Limb (tissue), 2 donors: Measurements from ENCODE around the gene ZNF423.

Experiments used
- DNase-seq, 2 donors: peaks; one replicate each; pipeline ENCODE4 v3.0.0-alpha.2; 2016; ENCODE audit errors: extremely low spot score in 2 of 2

Gene ZNF423

DNA sequence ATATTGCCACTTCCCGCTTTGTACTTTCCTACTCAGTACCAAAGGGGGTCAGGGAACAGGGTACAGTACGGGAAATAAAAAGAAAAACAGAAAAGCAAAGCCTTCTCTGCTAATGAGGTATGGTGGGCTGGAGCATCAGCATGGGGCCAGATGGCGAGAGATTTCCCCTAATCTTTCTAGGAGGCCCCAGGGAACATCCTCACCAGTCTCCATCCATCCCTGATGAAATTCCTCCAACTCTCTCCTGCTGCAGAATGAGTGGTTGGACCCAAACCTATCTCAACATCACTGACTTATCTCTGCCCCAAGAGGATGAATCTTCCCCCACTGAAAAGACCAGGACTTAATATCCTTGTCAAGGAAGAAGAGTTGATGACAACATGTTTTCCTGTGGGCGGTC, 296.7 kb downstream of the ZNF423 start:
- DNase-seq, result no peak

GRCh38 chr16:49558451-49558850, 297.5 kb downstream of the ZNF423 start:
- no peak for DNase-seq

- peak; percentile 72 to 76 for DNase-seq
Measured at GRCh38 chr16:49556606-49557446, 299.1 kb downstream of the ZNF423 start.

- no peak for DNase-seq
Measured at GRCh38 chr16:49556249-49556605, 299.7 kb downstream of the ZNF423 start.

GRCh38 chr16:49554681-49555080, 301.2 kb downstream of the ZNF423 start:
- DNase-seq, result no peak

DNA sequence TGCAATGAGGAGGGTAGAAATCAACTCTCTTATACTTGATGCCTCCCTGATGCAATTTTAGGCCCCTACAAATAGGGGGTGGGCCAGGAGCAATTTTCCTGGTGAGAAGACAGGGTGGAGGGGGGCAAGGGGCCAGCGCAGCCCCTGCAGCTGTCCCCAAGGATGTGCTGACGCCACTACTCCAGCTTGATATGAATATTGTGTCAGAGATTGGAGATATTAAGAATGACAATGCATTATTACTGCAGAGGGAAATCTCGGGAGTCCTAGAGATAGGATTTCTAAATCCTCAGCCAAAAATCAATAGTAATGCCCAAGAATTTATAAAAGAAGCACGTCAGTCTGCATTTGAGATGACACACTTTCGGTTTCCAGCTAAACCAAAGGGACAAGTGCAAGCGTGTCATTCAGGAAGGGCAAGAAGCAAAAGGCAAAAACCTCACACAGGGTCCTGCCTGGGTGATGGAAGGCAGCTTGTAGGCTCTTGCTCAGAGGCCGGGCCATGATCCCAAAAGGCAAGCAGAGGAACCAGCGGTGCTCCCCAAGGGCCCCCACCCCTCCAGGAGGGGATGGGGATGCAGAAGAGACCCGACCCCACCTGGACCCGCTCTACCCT, 303.5 kb downstream of the ZNF423 start:
- no peak for DNase-seq

- DNase-seq, result no peak
Measured at GRCh38 chr16:49550666-49551065, 305.2 kb downstream of the ZNF423 start.

DNA sequence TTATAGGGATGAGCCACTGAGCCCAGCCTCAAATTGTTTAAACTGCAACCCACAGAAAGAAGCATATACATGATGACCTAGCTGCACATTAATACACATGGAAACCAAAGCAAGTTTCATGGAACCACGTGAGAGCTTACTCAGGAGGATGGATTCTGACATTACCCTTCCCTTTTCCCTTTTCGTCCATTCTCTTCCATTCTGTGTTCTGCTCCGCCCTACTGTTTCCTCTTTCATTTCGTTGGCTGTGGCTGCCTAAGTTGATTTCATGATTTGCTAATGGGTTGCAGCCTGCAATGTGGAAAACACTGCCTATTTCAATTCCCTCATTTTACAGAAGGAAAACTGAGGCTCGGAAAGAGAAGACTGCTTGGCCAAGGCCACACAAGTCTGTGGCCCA, 305.8 kb downstream of the ZNF423 start:
- no peak for DNase-seq

DNA sequence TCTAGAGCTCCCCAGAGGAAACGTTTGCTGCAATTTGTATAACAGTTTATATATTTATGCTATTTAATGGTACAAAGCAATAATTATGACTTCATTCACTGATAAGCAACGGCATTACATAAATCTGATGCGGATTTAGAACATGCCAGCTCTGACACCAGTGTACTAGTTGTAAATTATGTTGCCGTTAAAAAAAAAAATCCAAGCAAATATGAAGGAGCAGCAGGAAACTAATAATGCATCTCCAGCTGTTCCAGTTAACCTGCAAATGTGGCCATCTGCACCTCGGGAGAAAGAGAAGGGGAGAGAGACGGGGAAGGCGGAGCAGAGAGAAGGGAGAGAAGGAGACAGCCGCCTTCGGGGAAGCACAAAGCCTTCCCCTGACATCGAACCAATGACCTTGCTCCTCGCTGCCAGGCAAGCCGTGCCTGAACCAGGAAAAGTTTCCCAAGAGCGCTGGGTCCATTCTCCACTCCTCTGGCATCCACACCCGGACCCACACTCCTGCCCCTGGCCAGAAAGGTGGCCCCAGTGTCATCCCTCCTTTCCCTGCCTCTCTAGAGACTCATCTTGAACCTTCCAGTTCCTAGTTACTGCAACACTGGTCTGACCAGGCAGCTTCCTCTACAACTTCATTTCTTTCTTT, 307.5 kb downstream of the ZNF423 start:
- no peak for DNase-seq

DNA sequence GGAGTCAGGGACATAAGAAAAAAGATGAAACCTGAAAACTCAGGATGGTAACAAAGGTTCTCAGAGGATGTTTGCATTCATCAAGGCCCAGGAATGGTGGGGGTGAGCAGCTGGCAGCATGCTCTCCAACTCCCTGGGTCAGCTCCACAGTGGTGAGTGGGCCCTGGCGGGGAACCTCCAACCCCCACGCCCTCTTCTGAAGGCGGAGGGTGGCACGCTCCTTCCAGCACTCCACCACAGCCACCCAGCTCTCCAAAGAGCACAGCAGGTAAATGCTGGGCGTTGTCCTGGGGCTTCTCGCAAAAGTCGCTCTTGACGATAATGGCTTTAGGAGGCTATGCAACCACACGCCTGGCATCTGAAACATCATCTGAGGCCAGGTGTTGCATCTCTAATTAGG, 308.5 kb downstream of the ZNF423 start:
- DNase-seq, result no peak

DNA sequence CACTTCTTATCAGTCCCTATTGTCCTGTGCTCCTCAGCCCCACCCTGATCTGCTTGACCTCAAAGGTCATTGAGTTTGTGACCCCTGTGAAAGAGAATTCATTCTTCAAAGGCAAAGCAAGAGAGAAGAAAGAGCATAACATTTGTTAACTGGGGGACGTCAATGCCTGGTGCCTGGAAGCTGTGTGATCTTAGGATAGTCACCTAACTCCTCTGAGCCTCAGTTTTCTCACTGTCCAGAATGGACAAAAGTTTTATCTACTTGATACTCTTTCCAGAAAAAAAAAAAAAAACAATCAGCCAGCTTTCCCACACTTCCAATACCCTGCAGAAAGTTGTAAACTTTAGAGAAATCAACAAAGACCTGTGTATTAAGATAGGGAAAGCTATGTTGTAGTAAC, 309.2 kb downstream of the ZNF423 start:
- DNase-seq, result no peak

DNA sequence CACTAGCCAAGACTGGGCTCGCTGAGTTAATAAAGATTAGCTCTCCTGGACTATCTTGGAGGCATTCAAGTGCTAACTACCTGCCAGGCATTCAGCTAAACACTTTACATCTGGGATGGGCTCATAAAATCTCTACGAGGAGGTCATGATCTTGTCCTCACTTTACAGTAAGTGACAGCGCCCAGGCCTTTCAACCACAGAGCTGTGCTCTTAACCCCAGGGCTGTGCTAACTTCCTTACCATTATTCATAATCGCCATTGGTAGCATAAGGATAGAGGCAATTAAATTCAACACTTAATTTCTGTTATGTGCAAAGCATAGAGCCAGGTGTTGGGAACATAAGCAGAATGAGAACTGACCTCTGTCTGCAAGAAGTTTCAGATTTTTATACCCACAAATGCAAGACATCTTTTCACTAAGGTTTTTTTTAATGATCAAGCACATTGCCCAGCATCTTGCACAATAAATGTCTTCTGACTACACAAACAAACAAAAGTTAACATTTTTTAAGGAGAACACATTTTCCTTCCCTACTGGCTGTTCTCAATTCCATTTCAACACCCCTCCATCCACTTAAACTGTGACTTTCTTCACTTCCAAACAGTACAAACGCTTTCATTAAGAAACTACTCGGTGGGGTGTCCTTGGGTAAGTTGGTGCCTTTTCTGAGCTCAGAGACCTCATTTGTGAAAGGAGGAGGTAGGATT, 310.0 kb downstream of the ZNF423 start:
- no peak for DNase-seq

- DNase-seq, result no peak
Measured at GRCh38 chr16:49545243-49545642, 310.7 kb downstream of the ZNF423 start.

DNA sequence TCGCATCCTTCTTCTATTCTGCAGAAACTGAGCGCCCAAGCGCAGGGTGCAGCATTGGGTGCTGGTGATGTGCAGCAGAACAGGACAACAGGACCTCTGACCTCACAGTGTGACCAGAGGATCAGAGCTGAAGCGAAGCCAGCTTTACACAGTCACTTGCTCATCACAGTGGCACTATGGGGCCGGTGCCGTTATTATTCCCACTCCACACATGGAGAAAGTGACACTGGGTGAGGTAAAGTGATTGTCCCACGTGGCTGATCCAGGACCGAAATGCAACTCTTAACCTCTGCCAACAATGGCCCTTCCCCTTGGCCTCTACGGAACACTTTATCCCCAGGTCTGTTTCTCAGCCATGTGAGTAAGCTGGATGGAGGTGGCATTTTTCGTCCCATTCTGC, 311.1 kb downstream of the ZNF423 start:
- no peak for DNase-seq

GRCh38 chr16:49543631-49543946, 312.3 kb downstream of the ZNF423 start:
- DNase-seq, result no peak

GRCh38 chr16:49542946-49543630, 312.8 kb downstream of the ZNF423 start:
- DNase-seq, result no peak

DNA sequence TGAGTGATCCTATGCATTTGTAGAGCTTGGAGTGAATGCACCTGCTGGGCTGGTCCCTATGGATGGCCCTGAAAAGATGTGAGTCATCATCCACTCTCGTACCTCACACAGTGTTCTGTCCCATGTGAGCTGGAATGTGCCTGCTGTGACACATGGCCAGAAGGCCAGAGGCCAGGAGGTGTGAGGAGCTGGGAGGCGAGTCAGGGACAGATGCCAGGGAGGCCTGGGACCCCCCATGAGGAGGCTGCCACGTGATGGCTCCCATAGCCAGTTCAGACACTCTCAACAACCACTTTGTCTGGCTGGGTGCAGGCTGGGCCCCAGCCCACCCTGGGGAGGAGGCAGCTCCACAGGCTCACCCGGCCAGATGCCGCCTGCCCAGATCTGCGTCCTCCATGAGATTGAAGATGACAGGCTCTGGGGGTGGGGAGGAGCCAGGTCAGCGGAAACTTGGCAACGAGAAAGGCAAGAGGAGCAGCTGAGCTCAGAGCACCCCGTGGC, 313.5 kb downstream of the ZNF423 start:
- no peak for DNase-seq

- no peak for DNase-seq
Measured at GRCh38 chr16:49540836-49541235, 315.1 kb downstream of the ZNF423 start.

GRCh38 chr16:49539758-49540157, 316.2 kb downstream of the ZNF423 start:
- no peak for DNase-seq

GRCh38 chr16:49537924-49538459, 317.9 kb downstream of the ZNF423 start:
- DNase-seq, result no peak

GRCh38 chr16:49534901-49535610, 320.9 kb downstream of the ZNF423 start:
- no peak for DNase-seq
